Measurements from ENCODE around the gene WDR47. TPM values are rescaled to one million over a fixed set of nuclear protein-coding genes. Genes with fewer than 3 reads are reported as not detected.

WDR47 gene
- total and polyA plus RNA-seq, 7 donors: 3.7 to 34.3 (median 16.0) TPM

- DNase-seq: no peak
- no peak for TF ChIP-seq POLR2AphosphoS5 (IDR thresholded peaks at IDR 0.05)
- no peak for TF ChIP-seq CTCF (IDR thresholded peaks at IDR 0.05)
- no peak for TF ChIP-seq EP300 (IDR thresholded peaks at IDR 0.05)
- TF ChIP-seq POLR2A (IDR thresholded peaks at IDR 0.05): no peak
- intact Hi-C loops (cut with DNase I): no loop called here
- Histone ChIP-seq H3K9me3 (no peaks in the 10 kb centered on the region), H3K27ac (no peak overlapping the region), H3K4me3 (no peak overlapping the region), H3K36me3 (peaks cover 17 to 100% (median 54%) of the 10 kb centered on the region in 4 donors), H3K4me1 (no peaks in the 10 kb centered on the region), H3K27me3 (no peaks in the 10 kb centered on the region)
- 96 to 97% methylated on average over 2 of the region's 2 CpGs for WGBS, 2 donors
Measured at GRCh38 chr1:108925920-108926319, 116.0 kb downstream of the WDR47 start.

Small RNA genes within 50 kb of the gene (small RNA-seq; reads per million reads assigned to genes)
- gene BX679664.1 (0 reads per million in 3 donors), gene BX679664.2 (0 reads per million in 3 donors)

Other genes with a start within 250 kb of the WDR47 start
- 1 to 10 TPM in 1 of 4 donors, under 1 TPM in 1, not detected in 2; 0.82 to 2.1 TPM for gene AKNAD1, start 185.0 kb downstream of the WDR47 start, total RNA-seq
- 1 to 10 TPM in 1 of 3 donors, under 1 TPM in 1, not detected in 1; 0.28 to 2.4 TPM for gene AKNAD1, start 185.0 kb downstream of the WDR47 start, polyA plus RNA-seq
- gene GPSM2, start 165.1 kb downstream of the WDR47 start, total RNA-seq: 10 to 100 TPM; 34.3 to 71.7 (median 46.9) TPM
- 10 to 100 TPM in 2 of 3 donors, 1 to 10 TPM in 1; 7.2 to 15.9 (median 12.0) TPM for gene GPSM2, start 165.1 kb downstream of the WDR47 start, polyA plus RNA-seq
- 10 to 100 TPM; 19.1 to 24.3 (median 20.3) TPM for gene CLCC1, start 78.6 kb downstream of the WDR47 start, total RNA-seq
- gene CLCC1, start 78.6 kb downstream of the WDR47 start, polyA plus RNA-seq: 10 to 100 TPM in 1 of 3 donors, 1 to 10 TPM in 2; 2.3 to 11.4 (median 6.6) TPM
- gene TAF13, start 33.9 kb upstream of the WDR47 start, total RNA-seq: 10 to 100 TPM; 19.9 to 44.6 (median 39.0) TPM
- 10 to 100 TPM; 36.5 to 78.8 (median 52.9) TPM for gene TAF13, start 33.9 kb upstream of the WDR47 start, polyA plus RNA-seq
- gene TMEM167B, start 48.7 kb upstream of the WDR47 start, total RNA-seq: 10 to 100 TPM; 21.9 to 33.2 (median 26.8) TPM
- 10 to 100 TPM; 16.2 to 22.7 (median 21.6) TPM for gene TMEM167B, start 48.7 kb upstream of the WDR47 start, polyA plus RNA-seq
- under 1 TPM; 0.33 to 0.71 (median 0.48) TPM for gene ELAPOR1, start 72.0 kb upstream of the WDR47 start, total RNA-seq
- gene ELAPOR1, start 72.0 kb upstream of the WDR47 start, polyA plus RNA-seq: 10 to 100 TPM in 1 of 3 donors, 1 to 10 TPM in 2; 6.7 to 20.7 (median 7.2) TPM
- 100 to 1,000 TPM; 106 to 160 (median 148) TPM for gene SARS1, start 171.8 kb upstream of the WDR47 start, total RNA-seq
- 100 to 1,000 TPM; 100 to 135 (median 108) TPM for gene SARS1, start 171.8 kb upstream of the WDR47 start, polyA plus RNA-seq
- 10 to 100 TPM in 1 of 4 donors, 1 to 10 TPM in 3; 3.6 to 10.8 (median 5.3) TPM for gene CELSR2, start 207.4 kb upstream of the WDR47 start, total RNA-seq
- gene CELSR2, start 207.4 kb upstream of the WDR47 start, polyA plus RNA-seq: 1 to 10 TPM in 1 of 3 donors, under 1 TPM in 2; under 0.01 to 3.3 (median under 0.01) TPM
- 10 to 100 TPM in 1 of 4 donors, 1 to 10 TPM in 3; 2.3 to 13.6 (median 7.4) TPM for gene PSRC1, start 241.0 kb upstream of the WDR47 start, total RNA-seq
- 10 to 100 TPM in 1 of 3 donors, 1 to 10 TPM in 2; 3.0 to 12.2 (median 3.6) TPM for gene PSRC1, start 241.0 kb upstream of the WDR47 start, polyA plus RNA-seq